Neutrophil (primary cell): Measurements from ENCODE around the gene C11orf21.

Experiments
- H3K27ac ChIP-seq: fragments of 200-600 bp; sonication (generic); 2 replicates; pipeline ENCODE4 v1.5.1; 2016; ENCODE audit warnings: mild to moderate bottlenecking, moderate library complexity
- H3K27me3 ChIP-seq: fragments of 200-600 bp; sonication (generic); 2 replicates; pipeline ENCODE4 v1.6.0; 2016; ENCODE audit warnings: mild to moderate bottlenecking
- H3K36me3 ChIP-seq: fragments of 200-600 bp; sonication (generic); 2 replicates; pipeline ENCODE4 v1.5.1; 2017
- H3K4me1 ChIP-seq, 2 experiments: fragments of 200-600 bp in 1 of 2; sonication (generic) in 1 of 2; 1 replicate in 1 of 2; 2 replicates in 1 of 2; pipeline versions ENCODE4 v1.5.1 to v1.6.1; 2013 to 2016; ENCODE audit warnings: low read depth in 1 of 2, low read length in 1 of 2, mild to moderate bottlenecking in 1 of 2, moderate library complexity in 1 of 2; ENCODE audit not compliant: control insufficient read depth in 1 of 2, insufficient read depth in 1 of 2
- H3K4me3 ChIP-seq, 2 experiments: fragments of 200-600 bp in 1 of 2; sonication (generic) in 1 of 2; 1 replicate in 1 of 2; 2 replicates in 1 of 2; pipeline ENCODE4 v1.5.1; 2013 to 2016; ENCODE audit warnings: low read depth in 1 of 2, low read length in 1 of 2, mild to moderate bottlenecking in 1 of 2, moderate library complexity in 1 of 2
- H3K9me3 ChIP-seq: fragments of 200-600 bp; sonication (generic); 2 replicates; pipeline ENCODE4 v1.5.1; 2016
- TF ChIP-seq, protein P1 (sequence below): fragments of 200-600 bp; sonication (generic); IDR thresholded peaks from 2 replicates; pipeline ENCODE4 v1.5.1; 2016; ENCODE audit warnings: antibody characterized with exemption

The C11orf21 gene

DNA sequence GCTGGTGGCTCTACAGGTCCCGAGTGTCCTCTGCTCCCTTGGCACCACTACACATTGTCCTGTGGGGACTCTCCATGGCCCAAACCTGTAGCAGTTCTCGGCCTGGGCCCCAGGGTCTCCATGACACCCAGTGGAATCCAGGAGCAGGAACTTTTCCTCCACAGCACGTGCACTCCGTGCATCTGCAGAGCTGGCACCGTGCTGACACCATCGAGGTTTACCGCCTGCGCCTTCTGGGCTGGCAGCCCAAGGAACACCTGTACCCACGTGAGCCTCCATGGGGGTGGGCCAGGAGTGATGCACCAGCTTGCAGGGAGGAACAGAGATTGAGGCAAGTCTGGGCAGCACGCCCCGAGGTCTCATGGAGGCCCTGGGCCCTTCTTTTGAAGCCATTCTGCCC, 25.3 kb upstream of the C11orf21 start:
- H3K27ac ChIP-seq = no peak overlapping the region

DNA sequence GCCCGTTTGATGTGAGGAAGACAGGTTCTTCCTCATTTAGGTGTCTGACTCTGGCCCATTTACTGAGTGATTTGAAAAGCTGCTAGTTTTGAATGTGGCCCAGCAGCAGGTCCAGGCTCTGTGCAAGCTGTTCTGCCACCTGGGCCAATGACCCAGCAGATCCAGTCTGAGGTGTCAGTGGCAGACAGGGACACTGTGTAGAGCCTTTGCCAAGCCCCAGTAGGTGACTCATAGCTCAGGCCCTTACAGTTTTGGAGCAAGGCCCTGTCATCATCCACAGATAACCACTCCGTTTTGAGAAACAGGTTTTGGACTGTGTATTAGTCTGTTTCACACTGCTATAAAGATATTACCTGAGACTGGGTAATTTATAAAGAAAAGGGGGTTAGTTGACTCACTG, 24.0 kb upstream of the C11orf21 start:
- Histone ChIP-seq H3K4me1 (no peaks in the 10 kb centered on the region), H3K27me3 (peaks cover 17% of the 10 kb centered on the region), H3K36me3 (no peaks in the 10 kb centered on the region), H3K4me3 (no peak overlapping the region), H3K9me3 (no peaks in the 10 kb centered on the region), H3K27ac (no peak overlapping the region)
- TF ChIP-seq, protein P1, sequence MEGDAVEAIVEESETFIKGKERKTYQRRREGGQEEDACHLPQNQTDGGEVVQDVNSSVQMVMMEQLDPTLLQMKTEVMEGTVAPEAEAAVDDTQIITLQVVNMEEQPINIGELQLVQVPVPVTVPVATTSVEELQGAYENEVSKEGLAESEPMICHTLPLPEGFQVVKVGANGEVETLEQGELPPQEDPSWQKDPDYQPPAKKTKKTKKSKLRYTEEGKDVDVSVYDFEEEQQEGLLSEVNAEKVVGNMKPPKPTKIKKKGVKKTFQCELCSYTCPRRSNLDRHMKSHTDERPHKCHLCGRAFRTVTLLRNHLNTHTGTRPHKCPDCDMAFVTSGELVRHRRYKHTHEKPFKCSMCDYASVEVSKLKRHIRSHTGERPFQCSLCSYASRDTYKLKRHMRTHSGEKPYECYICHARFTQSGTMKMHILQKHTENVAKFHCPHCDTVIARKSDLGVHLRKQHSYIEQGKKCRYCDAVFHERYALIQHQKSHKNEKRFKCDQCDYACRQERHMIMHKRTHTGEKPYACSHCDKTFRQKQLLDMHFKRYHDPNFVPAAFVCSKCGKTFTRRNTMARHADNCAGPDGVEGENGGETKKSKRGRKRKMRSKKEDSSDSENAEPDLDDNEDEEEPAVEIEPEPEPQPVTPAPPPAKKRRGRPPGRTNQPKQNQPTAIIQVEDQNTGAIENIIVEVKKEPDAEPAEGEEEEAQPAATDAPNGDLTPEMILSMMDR = no peak

More for the DNA sequence above, 25.3 kb upstream of the C11orf21 start:
- TF ChIP-seq, protein P1 = no peak
- Histone ChIP-seq H3K36me3 (no peaks in the 10 kb centered on the region), H3K27me3 (peaks cover 4% of the 10 kb centered on the region), H3K4me1 (no peaks in the 10 kb centered on the region), H3K4me3 (no peak overlapping the region), H3K9me3 (peaks cover 4% of the 10 kb centered on the region)

DNA sequence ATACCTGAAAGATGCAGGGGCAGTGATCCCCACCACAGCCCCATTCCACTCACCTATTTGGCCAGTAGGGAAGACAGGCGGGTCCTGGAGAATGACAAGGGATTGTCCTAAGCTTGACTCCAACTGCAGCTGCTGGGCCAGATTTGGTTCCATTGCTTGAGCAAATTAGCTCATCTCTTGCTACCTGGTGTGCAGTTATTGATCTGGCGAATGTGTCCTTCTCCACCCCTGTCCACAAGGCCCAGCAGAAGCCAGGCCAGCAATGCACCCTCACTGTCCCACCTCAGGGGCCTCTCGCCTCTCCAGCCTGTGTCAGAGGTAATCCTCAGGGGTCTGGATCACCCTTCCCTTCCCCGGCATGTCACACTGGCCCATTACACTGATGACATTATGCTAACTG, 23.4 kb upstream of the C11orf21 start:
- H3K4me3 ChIP-seq = no peak overlapping the region
- H3K36me3 ChIP-seq = no peaks in the 10 kb centered on the region
- H3K9me3 ChIP-seq = no peaks in the 10 kb centered on the region
- H3K27me3 ChIP-seq = peaks cover 20% of the 10 kb centered on the region
- H3K4me1 ChIP-seq = no peaks in the 10 kb centered on the region
- TF ChIP-seq, protein P1 = no peak
- H3K27ac ChIP-seq = no peak overlapping the region

DNA sequence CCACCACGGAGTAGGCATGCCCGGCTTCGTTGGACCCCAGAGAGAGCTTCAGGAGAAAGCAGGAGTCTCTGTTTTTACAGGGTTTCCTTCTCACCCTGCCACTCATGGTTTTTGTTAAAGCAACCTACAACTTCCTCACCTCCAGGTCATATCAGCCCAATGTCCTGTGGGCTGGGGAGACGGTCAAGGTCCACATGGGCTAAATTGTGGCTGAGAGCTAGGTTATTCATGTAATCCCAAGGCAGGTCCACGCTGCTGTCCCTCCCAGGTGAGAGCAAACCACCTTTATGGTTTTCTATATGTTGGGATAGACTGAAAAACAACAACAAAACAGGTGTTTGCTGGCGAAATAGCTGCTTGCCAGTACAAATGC, 19.6 kb upstream of the C11orf21 start:
- peaks cover 16% of the 10 kb centered on the region for H3K36me3 ChIP-seq
- no peak overlapping the region for H3K27ac ChIP-seq
- no peaks in the 10 kb centered on the region for H3K4me1 ChIP-seq
- no peak overlapping the region for H3K4me3 ChIP-seq
- TF ChIP-seq, protein P1 = no peak
- no peaks in the 10 kb centered on the region for H3K9me3 ChIP-seq
- peaks cover 20% of the 10 kb centered on the region for H3K27me3 ChIP-seq

DNA sequence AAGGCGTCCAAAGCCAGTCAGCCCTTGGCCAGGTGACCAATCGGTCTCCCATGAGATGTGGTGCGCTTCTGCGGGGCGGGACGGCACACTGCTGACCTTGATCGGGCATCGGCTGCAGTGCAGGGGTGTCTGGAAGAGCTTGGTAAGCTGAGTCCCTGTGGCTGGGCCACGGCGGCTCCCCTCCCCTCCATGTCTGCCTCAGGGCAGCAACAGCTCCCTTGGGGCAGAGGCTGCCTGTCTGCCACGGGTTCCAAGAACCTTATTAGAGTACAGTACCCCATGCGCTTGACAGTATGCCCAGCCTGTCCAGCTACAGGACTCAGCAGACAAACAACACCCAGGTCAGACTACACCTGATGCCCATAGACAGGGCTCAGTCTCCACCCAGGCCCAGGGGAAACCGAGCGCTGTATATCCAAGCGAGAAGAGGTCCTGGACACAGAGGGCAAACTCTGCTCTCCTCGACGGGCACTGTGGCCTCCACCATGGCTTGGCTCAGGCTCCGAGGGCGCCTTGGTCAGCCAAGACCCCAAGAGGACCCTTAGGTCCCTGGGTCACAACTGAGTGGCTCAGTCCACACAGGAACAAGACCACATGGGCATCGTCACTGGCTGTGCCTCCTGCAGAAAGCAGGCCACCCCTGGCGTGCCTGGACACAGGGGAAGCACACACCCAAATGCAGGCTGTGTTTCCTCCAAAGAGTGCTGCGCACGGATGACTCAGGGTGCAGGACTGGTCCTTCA, 19.0 kb upstream of the C11orf21 start:
- Histone ChIP-seq H3K9me3 (no peaks in the 10 kb centered on the region), H3K4me3 (no peak overlapping the region), H3K27me3 (peaks cover 18% of the 10 kb centered on the region), H3K36me3 (peaks cover 22% of the 10 kb centered on the region), H3K4me1 (no peaks in the 10 kb centered on the region), H3K27ac (no peak overlapping the region)
- TF ChIP-seq, protein P1 = no peak
